Measurements from ENCODE around the gene ANXA4.
"Not testable (repeated sequence)": the region's sequence is repeated elsewhere in the genome, so short reads cannot be mapped to it uniquely, and the experiment has no call there.

Gene ANXA4

DNA sequence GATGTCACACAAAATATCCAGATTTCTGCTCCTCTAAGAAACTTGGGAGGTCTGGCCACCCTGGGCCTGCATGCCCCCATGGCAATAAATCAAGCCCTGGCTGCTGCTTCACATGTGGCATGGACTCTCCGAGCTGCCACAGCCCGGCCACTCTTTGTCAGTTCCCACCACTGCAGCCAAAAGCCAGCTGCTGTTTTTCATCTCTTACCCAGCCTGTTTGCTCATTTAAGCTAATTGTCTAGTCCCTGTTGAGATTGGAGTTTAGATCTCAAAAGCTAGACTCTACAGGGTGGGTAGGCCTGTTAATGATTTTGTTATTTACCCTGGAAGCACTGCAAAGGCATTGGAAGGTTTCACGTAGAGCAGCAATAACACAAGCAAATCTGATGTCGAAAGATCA, 20.9 kb upstream of the ANXA4 start:
- no peak for DNase-seq (ENCODE audit: low read depth)

DNA sequence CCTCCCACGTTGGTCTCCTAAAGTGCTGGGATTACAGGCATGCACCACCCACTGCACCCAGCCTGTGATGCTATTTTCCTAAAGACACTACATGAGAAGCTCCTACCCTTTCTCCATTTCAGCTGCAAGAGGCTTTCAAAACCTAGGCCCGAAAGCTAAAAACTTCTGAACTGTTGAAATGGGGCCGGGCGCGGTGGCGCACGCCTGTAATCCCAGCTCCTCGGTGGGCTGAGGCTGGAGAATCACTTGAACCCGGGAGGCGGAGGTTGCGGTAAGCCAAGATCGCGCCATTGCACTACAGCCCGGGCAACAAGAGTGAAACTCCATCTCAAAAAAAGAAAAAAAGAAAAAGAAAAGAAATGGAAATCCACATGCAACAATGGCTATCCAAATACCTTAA, 18.1 kb upstream of the ANXA4 start:
- DNase-seq (ENCODE audit: low read depth): no peak

DNA sequence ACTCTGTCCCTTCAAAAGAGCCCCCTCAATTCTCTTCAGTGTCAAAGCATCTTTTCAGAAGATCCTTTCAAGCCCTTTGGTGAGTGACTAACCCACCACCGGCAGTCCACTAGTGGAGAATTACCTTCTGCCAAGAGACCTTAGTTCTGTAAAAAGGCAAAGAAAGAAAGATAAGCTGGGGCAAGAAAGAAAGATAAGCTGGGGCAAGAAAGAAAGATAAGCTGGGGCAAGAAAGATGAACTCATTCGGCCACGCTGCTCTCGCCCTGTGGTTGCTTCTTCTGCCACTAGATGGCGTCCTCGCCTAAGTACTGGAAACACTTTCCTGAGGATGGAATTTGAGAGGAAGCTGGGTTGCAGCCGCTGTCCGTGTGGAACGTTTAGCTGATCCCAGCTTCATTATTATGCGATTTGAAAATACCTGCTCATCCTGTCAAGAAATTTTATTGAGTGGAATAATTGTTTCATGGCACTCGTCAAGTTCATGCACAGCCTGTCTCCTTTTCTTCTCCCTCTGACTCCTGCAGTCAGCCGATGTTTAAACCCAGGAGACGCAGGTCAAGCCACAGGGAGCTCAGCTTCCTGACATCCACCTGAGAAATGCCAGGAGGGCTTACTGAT, 17.3 kb upstream of the ANXA4 start:
- DNase-seq (ENCODE audit: low read depth): peak; percentile 80

DNA sequence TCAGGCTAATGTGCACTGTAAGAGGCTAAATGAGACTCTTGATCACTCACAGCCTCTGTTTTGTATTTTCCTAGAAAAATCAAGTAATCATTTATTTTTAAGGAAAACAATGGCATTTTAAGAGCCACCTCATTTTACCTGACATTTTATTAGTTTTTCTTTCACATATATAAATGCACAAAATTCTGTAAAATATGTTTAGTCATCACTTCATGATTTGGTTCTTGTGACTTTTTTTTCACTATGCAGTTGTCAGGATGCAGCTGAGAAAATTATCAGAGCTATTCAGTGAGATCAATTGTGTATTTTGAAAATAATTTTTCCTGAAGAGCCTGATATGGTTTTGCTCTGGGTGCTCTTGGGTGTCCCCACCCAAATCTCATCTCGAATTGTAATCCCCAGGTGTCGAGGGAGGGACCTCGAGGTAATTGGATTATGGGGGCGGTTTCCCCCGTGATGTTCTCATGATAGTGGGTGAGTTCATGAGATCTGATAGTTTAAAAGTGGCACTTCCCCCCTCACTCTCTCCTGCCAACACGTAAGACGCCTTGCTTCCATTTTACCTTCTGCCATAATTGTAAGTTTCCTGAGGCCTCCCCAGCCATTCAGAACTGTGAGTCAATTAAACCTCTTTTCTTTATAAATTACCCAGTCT, 16.1 kb upstream of the ANXA4 start:
- DNase-seq (ENCODE audit: low read depth): no peak

DNA sequence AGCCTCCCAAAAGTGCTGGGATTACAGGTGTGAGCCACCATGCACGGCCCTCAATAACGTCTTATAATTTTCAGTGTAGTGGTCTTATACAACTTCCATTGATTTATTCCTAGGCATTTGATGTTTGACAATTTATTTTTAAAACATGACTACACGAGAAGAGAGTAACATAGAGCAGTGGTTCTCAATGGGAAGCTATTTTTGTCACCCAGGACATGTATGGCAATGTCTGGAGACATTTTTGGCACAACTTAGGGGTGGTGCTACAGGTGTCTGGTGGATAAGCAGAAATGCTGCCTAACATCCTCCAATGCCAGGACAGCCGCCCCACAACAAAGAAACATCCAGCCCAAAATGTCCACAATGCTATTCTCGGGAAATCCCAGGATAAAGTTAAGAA, 12.7 kb upstream of the ANXA4 start:
- DNase-seq (ENCODE audit: low read depth): no peak

DNA sequence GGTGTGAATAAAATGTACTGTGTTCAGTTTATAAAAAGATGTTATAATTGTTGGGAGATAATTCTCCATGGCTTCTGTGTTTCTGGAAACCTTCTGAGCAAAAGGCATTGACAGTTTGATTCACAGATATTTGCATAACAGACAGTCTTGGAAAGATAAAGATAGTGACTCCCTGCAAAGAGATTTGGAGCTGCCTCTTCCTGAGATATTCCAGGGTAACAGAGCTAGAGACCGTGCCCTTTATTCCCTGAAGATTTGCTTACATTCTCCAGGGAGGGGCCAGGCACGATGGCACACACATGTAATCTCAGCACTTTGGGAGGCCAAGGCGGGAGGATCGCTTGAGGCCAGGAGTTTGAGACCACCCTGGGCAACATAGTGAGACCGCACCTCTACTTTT, 12.2 kb upstream of the ANXA4 start:
- DNase-seq (ENCODE audit: low read depth): no peak

DNA sequence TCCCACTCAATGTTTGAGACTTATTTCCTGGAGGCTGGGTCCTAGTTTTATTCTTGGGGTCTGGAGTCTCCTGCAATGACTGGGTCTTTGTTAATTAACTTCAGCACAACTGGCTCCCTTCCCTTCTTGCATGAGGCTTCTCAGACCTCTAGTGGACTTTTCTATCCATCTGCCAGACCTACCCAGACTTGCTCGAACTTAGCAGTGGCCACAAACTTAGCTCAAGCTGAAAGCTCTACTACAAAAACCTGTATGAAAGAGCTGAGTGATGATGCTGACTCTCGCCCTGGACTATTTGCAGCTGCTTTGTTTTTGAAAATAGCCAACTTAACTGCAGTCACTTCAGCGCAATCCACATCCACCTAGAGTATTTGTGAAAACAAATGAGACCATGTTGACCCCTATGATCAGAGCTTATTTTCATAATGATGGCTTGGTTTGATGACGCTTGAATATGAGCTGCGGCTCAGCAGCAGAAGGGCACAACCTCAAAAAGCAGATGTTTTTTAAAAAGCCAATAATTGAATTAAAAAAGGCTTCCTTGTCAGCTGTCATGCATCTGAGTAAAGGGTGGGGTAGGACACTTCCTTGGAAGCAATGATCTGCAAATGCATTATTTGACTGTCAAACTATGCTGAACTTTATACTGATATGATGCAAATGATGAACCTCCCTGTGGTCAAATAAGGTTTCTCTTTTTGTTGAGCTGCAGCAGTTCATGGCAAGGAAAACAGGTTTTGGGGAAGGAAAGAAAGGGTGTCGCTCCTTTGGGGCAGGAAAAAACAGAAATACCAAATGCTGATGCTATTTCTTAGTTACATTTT, 10.6 kb upstream of the ANXA4 start:
- DNase-seq (ENCODE audit: low read depth): no peak

DNA sequence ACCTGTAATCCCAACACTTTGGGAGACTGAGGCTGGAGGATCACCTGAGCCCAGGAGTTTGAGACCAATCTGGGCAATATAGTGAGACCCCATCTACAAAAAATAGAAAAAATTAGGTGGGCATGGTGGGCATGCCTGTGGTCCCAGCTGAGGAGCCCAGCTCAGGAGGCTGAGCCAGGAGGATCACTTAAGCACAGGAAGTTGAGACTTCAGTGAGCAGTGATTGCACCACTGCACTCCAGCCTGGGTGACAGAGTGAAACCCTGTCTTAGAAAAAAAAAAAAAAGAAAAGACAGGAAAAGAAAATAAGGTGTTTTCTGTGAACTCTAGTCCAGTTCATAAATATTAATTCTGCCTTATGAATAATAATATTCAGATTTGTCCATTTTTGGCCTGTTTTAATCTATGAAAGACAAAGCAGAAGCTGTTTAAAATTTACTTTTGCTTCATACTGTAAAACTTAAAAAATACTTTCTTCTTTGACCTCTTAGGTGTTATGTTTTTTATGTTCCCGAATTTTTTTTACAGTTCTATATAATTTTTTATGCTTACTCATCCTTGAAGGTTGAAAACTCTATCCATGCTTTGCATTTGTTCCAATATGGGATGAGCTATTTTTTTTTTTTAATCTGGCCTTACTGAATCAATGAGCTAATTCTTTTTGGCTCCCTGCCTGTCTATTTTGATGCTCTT, 8.4 kb upstream of the ANXA4 start:
- no peak for DNase-seq (ENCODE audit: low read depth)

DNA sequence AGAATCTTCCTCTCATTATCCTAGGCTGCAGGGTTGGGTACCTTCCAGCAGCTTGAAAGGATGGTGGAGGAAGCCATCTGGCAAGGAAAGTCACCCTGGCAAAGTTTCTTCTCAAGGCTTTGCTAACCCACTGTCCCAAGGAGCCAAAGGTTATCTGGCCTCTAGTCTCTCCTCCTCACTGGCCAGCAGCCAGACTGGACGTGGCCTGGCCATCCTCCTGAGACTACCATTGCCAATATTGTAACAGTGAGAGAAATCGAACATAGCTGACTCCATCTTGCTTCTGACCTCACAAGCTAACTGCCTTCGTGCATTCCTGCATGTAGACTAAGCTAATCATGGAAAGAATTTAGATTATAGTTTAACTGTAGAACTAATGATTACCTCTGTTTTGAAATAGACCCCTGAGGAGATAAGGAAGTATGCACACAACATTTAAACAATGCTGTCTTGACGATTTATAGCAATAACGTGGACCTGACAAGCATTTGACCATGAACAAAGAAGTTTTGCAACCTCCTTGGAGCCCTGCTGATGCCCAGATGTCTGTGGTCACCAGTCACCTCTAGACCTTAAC, 7.8 kb upstream of the ANXA4 start:
- no peak for DNase-seq (ENCODE audit: low read depth)

DNA sequence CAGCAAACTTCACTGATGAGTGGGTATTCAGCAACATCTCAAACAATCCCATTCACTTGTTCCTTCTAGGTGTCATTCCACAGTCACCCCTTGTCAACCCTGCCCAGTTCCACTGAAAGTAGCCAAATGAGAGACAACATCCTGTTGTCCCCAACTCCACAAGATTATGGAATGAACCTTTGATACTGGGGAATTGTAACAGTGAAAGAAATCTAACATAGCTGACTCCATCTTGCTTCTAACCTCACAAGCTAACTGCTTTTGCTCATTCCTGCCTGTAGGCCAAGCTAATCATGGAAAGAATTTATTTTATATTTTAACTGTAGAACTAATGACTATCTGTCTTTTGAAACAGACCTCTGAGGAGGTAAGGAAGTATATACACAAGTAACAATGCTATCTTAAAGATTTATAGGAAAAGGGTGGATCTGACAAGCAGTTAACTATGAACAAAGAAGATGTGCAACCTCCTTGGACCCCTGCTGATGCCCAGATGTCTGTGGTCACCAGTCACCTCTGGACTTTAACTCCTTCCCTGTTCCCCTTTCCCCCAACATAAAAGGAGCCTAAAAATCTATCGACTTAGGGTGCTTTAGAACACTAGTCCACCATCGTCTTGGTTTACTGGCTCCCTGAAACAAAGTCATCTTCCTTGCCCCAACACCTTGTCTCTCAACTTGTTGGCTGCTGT, 6.9 kb upstream of the ANXA4 start:
- no peak for DNase-seq (ENCODE audit: low read depth)

DNA sequence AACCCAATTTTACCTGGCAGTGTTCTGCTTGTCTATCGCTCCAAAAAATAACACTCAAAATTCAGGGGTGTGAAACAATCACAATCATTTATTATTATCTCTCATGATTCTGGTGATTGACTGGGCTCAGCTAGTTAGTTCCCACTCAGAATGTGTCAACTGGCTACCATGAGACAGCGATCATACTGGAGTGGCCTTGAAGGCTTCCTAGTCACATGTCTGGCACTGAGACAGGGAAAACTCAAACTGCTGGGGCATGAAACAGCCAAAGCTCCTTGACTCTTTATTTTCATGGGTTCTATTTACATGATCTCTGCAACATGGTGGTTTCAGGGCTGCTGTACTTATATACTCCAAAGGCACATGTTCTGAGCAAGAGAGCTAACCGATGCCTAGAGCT, 6.2 kb upstream of the ANXA4 start:
- DNase-seq (ENCODE audit: low read depth): no peak

DNA sequence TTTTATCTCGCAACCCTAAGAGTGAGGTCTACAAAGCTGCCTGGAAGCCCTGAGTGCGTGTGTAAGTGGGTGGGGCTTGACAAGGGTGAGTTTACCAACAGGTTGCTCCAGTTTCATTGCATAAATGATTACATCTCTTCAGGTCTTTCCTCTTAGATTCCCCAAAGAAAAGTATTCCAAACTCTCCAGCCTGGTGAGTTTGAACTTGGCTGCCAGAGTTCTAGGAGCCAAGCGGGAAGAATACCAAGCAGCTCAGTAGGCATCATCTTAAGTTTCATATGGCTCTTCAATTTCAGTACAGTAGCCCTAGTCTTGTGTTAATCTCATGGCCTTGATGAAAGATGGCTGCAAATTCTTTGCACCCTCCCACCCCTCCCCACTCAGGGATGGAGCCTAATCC, 3.8 kb upstream of the ANXA4 start:
- not testable (repeated sequence) for DNase-seq (ENCODE audit: low read depth)

DNA sequence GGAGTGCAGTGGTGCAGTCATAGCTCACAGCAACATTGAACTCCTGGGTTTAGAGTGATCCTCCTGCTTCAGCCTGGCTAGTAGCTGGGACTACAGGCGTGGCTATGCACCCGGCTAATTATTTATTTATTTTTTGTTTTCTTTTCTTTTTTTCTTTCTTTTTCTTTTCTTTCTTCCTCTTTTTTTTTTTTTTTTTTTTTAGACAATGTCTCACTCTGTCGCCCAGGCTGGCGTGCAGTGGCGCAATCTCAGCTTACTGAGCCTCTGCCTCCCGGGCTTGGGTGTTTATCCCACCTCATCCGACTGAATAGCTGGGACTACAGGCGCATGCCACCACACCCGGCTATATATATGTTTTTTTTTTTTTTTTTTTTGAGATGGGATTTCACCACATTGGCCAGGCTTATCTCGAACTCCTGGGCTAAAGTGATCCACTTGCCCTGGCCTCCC, 1.4 kb upstream of the ANXA4 start:
- no peak for DNase-seq (ENCODE audit: low read depth)

DNA sequence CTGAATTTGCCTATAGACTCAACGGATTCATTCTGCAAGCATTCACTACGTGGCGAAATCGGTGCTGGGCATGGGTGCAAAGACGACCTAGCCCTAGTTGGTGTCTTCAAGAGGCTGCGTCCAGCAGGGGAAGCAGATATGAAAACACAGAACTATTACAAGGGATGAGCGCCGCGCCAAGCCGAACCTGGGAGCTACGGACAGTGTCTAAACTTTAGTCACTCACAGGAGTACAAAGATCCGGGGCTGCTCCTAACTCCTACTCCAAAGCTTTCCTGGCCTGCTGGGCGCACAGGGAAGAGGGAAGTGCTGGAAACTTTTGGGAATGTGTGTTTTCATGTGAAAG, 732 bp upstream of the ANXA4 start:
- peak; percentile 20 for DNase-seq (ENCODE audit: low read depth)

DNA sequence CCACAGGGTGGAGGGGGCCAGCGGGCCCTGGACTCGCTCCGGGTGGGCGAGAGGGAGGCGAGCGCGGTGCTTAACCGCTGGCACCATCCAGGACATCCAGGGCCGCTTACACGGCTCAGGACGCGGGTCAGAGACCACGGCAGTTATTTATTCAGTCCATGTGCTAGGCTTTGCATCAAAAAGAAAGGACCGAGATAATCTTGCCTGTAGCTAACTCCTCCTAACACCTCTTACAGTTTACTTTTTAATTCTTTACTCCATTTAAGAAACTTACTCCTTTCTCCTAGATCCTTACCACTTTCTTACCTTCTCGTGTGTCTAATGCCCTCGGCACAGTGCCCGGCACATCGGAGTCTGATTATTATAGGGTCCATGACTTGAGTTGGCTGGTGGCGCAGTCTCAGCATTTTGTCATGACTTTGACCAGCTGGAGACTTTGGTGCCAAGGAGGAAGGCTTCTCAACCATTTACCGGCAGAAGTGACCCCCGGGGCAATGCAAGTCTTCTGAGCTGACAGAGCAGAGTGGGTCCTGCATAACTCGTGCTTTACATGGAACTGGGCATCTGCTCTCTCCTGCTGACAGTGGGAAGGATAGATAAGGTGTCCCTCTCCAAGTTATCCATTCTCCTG, 503 bp downstream of the ANXA4 start:
- no peak for DNase-seq (ENCODE audit: low read depth)

DNA sequence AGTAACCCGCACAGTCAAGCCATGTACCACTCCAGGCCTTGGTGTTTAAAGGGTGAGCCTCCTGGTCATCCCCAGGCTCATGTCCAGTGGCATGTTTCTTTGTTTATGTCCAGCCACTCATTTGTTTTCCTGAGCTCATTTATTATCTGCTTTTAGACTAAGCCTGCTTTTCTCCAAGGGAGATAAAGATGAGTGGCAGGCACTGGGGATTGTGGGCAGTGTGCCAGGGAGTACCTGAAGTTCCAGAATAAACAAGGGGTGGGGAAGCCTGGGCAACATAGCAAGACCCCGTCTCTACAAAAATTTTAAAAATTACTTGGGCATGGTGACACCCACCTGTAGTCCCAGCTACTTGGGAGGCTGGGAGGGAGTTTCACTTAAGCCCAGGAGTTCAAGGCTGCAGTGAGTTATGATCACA, 1.9 kb downstream of the ANXA4 start:
- DNase-seq (ENCODE audit: low read depth): no peak

DNA sequence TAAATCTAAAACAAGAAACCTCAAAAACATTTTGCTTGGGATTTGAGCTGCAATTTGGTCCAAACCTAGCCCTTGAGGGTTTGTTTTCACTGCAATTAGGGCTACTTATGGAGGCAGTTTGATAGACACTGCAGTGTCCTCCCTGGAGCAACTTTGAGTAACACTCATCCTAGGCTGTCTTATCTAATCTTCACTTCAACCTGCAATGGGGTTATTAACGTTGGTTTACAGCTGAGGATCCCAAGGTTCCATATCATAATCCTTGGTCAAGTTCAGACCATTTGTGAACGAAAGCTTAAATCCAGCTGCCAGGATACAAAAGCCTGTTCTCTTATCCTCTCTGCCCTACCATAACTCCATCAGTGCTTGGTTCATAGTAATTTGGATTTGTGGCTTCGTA, 2.5 kb downstream of the ANXA4 start:
- DNase-seq (ENCODE audit: low read depth): no peak

DNA sequence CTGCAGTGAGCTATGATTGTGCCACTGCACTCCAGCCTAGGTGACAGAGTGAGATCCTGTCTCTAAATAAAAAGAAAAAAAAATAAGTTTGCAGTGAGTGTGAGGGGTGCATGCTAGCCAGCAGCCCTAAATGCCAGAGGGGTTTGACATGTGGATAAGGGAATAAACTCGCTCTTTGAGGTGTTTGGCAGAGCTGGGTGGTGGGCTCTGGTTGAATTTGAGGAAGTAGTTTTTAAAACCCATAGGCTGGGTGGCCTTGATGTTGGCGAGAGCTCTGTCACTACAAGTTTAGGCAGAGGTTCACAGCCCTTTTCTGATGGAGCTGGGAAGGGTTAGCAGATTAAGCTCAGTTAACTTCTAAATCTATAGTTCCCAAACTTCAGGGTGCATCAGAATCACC, 3.1 kb downstream of the ANXA4 start:
- DNase-seq (ENCODE audit: low read depth): no peak

DNA sequence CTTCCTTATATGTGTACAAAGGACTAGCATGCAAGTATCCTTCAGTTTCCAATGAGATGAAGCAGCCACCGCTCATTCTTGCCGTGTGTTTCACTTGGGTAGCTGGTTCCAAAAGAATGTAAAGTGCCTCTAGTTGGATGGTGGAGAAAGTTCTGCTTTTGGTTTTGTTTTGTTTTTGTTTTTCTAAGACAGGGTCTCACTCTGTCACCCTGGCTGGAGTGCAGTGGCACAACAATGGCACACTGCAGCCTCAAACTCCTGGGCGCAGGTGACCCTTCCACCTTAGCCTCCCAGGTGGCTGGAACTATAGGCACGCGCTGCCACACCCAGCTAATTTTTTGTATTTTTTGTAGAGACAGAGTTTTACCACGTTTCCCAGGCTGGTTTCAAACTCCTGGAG, 8.3 kb downstream of the ANXA4 start:
- no peak for DNase-seq (ENCODE audit: low read depth)

DNA sequence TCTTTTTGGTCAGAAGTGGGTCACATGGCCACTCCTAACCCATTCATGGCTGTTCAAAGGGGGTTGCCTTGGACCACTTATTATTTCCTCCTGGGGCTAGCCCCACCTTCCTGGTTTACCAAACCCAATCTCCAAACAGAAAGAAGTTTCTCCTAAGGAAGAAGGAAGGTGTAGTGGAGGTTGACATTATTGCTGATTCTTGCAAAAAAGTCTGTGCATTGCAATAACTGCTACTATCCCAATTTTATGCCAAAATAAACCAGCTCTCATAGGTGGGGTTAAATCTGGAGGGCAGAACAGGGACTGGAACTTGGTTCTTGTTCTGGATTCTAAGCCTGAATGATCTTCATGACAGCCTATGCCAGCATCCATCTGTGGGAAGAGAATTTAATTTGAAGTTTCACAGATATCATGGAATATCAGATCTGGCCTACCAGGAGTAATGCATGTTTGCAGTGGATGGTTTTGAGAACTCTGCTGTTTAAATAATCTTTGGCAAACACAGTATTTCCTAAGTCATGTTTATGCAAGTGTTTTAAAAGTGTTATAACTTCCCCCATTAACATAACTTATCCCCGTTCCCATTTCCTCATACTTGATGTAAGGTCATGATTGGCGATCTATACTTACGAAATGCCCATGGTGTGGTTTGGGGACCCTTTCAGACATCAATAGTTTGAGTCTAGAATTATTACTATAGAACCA, 11.9 kb downstream of the ANXA4 start:
- DNase-seq (ENCODE audit: low read depth): no peak

DNA sequence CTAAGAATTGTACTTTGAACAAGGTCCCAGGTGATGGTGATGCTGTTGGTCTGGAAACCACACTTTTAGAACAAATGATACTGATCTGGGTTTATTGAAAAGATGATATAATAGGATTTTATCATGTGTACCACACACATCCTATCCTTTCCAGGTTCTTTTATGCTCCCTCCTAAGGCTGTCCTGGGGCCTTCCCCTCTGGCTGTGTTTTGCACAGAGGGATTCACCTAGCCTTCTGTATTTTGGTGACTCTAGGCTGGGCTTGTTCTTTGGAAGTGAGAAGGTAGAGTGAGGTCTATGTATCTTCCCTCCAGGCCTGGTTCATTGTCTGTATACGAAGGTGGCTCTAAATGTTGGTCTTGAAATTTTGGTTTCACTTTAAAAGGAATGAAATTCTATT, 12.7 kb downstream of the ANXA4 start:
- no peak for DNase-seq (ENCODE audit: low read depth)

Measured in activated T-cell treated with anti-CD3 and anti-CD28 coated beads for 24 hours (primary cell).